Kidney epithelial cell (primary cell): Measurements from ENCODE around the gene CDON. TPM values are rescaled to one million over a fixed set of nuclear protein-coding genes. Genes with fewer than 3 reads are reported as not detected.

Experiments
- DNase-seq: peaks from one replicate; pipeline ENCODE4 v3.0.0-alpha.2; 2010; ENCODE audit warnings: low read depth
- H3K27me3 ChIP-seq: 2 replicates; pipeline ENCODE4 v1.6.0; 2011; ENCODE audit warnings: low read length; ENCODE audit not compliant: control insufficient read depth, insufficient read depth
- H3K36me3 ChIP-seq: 2 replicates; pipeline ENCODE4 v1.5.1; 2011; ENCODE audit warnings: low read length; ENCODE audit not compliant: control insufficient read depth, insufficient read depth
- H3K4me3 ChIP-seq: 2 replicates; pipeline ENCODE4 v1.5.1; 2011; ENCODE audit warnings: low read depth, mild to moderate bottlenecking, control low read depth, low read length
- total RNA-seq: library from RNA; depleted of rRNA; stranded (reverse); fragments of >200 nt; gene quantifications from 2 replicates; pipeline ENCODE4 v1.2.3, GENCODE V29; 2015
- TF ChIP-seq, protein P1 (sequence below): IDR thresholded peaks from 2 replicates; pipeline ENCODE4 v1.5.1; 2011; ENCODE audit warnings: mild to moderate bottlenecking, moderate library complexity, low read length, control low read depth, inconsistent platforms; ENCODE audit not compliant: insufficient read depth, poor library complexity, severe bottlenecking

CDON gene
- total RNA-seq, 1 donor from 2014 or later: 10.4 TPM

DNA sequence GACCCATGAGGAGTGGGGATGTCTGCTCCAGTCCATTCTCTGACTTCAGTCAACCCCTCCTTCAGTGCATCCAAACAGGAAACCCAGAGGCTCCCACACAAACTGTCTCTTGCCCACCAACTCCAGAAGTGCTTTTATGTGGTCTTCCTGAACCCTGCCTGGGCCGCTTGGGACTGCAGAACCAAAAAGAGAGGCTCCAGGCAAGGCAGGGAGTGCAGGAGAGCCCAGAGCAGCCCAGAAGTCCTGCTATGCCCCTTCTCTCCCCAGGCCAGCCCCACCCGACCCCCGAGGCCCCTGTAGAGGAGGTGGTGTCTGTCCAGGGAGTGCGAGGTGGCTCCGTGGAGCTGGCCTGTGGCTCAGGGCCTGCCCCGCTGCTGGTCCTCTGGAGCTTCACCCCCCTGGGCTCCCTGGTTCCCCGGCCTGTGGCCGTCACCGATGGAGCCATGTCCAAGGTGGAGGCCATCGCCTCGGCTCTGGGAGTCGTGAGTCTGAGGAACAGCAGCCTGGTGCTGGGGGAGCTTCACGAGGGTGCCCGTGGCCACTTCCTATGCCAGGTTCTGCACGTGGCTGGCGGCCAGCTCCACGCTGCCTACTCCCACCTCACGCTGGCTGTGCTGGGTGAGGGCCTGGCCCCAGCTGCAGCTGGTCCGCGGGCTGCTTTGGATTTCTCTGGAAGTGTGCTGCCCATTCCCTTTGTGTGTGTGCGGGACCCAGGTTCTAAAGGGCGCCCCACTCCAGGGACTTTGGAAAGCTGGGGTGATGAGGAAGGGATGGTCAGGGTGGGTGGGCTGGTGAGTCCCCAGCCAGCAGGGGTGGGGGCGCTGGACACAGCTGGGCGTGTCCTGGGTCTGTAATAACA is 115.0 kb downstream of the CDON start:
- no peaks in the 10 kb centered on the region for H3K27me3 ChIP-seq
- H3K4me3 ChIP-seq: no peak overlapping the region
- no peak for DNase-seq
- H3K36me3 ChIP-seq: no peaks in the 10 kb centered on the region
- TF ChIP-seq, protein P1, sequence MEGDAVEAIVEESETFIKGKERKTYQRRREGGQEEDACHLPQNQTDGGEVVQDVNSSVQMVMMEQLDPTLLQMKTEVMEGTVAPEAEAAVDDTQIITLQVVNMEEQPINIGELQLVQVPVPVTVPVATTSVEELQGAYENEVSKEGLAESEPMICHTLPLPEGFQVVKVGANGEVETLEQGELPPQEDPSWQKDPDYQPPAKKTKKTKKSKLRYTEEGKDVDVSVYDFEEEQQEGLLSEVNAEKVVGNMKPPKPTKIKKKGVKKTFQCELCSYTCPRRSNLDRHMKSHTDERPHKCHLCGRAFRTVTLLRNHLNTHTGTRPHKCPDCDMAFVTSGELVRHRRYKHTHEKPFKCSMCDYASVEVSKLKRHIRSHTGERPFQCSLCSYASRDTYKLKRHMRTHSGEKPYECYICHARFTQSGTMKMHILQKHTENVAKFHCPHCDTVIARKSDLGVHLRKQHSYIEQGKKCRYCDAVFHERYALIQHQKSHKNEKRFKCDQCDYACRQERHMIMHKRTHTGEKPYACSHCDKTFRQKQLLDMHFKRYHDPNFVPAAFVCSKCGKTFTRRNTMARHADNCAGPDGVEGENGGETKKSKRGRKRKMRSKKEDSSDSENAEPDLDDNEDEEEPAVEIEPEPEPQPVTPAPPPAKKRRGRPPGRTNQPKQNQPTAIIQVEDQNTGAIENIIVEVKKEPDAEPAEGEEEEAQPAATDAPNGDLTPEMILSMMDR: no peak

DNA sequence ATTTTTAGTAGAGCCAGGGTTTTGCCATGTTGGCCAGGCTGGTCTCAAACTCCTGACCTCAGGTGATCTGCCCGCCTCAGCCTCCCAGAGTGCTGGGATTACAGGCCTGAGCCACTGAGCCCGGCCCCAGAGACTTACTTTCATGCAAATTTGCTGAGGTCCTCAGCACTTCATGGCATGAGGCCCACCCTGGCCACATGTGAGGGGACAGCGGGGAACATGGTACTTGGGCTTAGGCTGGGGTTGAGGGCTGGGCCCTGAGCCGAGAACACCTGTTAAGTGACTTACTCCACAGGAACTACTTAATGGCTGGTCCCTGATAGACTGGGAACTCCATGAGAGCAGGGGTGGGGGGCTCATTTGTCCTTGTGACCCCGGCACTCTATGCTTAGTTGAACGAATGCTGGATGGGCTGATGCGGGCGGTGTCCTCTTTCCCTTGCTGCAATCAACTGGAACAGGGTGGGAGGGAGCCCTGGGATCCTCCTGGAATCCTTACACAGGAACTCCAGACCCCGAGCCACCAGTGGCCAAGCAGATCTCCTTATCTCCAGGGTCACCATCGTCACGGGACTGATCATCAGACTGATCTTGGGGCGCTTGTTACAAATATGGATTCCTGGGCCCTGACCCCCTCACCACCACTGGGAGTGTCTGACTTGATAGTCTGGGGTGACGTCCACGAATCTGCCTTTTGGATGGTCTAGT is 115.8 kb downstream of the CDON start:
- DNase-seq: no peak
- TF ChIP-seq, protein P1: no peak
- no peak overlapping the region for H3K4me3 ChIP-seq
- H3K27me3 ChIP-seq: no peaks in the 10 kb centered on the region
- no peaks in the 10 kb centered on the region for H3K36me3 ChIP-seq

DNA sequence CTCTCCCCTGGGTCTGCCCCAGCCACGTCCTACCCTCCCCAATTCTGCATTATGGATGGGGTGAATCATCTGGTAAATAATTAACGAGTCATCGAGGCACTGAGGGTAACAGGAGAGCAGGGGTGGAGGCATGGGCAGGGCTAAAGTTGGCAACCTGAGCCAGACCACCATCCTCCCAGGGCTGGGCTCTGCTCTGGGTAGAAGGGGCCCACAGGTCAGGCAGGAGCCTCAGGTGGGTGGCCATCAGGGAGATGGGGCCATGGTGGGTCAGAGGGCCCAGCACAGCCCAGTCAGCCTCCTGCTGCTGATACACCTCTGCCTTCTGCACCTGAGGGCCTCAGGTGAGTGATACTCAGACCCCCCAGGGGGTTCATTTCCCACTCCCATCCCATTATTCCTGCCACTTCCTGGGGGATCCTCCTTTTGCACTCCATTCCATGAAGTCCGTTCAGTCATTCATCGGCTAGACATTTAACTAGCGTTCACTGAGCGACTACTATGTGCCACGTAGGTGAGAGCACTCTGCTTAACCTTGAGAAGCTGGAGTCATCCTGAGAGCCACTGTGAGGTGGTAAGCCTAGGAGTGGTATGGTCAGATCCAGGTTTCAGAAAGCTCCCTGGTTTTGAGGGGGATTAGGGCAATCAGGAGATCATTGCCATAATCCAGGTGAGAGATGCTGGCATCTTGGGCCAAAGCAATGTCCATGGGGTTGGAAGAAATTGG is 116.7 kb downstream of the CDON start, which contains the start of gene VSIG10L2:
TSS of gene VSIG10L2 (plus strand) at position 248 of the 724 bp plus-strand sequence. CDS start at position 260, 12 bp downstream.
- TF ChIP-seq, protein P1: no peak

DNA sequence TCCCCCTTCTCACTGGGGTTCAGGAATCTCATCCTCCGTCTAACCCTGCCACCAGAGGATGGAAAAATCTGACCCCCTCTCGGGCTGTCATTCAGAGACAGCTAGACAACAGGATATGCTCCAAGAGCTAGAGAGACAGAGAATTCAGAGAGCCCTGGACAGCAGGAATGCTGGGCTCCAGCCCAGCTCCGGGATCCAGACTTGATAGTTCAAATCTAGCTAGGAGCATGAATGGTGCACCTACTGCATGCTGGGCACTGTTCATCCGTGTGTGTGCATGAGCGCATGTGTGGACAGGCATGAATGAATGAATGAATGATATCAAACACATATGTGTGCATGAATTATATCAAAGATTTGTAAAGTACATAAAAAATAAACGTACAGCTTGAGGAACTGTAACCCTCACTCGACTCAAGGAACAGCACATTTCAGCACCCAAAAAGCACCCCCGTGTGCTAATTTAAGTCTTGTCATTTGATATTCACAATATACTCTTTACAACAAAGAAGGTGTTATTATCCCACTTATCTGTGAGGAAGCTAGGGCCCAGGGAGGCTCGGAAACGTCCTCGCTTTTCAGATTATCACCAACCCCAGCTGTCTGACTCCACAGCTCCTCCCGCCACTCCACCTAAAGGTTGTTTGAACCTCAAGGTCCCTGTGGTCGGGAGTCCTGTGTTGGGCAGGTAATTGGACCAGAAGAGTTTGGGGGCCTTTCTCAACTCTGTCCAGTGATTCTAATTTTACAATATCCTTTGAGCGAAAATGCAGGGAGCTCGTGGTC is 117.5 kb downstream of the CDON start:
- H3K4me3 ChIP-seq: no peak overlapping the region
- TF ChIP-seq, protein P1: no peak
- no peaks in the 10 kb centered on the region for H3K27me3 ChIP-seq
- no peak for DNase-seq
- no peaks in the 10 kb centered on the region for H3K36me3 ChIP-seq

More for the DNA sequence above, 116.7 kb downstream of the CDON start, which contains the start of gene VSIG10L2:
- H3K27me3 ChIP-seq: no peaks in the 10 kb centered on the region
- DNase-seq: no peak
- H3K36me3 ChIP-seq: no peaks in the 10 kb centered on the region
- H3K4me3 ChIP-seq: no peak within 1 kb of the TSS

DNA sequence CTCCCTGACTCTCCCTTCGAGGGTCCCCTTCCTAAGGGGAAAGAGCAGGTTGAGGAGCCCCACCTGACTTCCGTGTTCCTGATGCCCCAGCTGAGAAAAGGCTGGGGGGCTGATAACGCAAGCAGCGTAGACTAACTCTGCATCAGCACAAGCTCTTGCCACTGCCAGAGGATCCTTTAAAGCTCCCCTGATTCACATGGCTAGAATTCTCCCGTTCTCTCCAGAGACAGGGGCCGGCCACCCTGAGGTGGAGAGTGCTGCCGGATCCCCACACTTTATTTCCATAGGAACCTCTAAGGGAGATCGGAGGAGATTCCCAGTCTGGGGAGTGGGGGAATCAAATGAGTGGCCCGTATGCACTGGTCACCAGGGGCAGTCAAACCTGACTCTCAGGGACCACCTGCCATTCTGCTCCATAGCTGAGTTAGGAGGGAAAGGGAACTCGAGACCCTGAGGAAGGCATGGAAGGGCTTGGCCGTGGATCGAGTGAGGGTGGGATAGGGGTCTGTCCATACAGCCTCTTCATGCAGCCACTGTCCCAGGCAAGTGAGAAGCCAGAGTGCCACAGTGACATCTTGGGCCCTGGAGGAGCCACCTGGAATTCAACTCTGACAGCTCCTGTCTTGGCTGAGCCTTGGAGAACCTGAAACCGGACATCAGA is 118.2 kb downstream of the CDON start:
- H3K4me3 ChIP-seq: no peak overlapping the region
- no peak for DNase-seq
- H3K27me3 ChIP-seq: no peaks in the 10 kb centered on the region
- H3K36me3 ChIP-seq: no peaks in the 10 kb centered on the region
- TF ChIP-seq, protein P1: no peak
